ENCODE data around the gene PCIF1. TPM values are rescaled to one million over a fixed set of nuclear protein-coding genes. Genes with fewer than 3 reads are reported as not detected.

The PCIF1 gene
- total and polyA plus RNA-seq, 2 experiments from 2014 or later, result 5.3 to 24.3 TPM

DNA sequence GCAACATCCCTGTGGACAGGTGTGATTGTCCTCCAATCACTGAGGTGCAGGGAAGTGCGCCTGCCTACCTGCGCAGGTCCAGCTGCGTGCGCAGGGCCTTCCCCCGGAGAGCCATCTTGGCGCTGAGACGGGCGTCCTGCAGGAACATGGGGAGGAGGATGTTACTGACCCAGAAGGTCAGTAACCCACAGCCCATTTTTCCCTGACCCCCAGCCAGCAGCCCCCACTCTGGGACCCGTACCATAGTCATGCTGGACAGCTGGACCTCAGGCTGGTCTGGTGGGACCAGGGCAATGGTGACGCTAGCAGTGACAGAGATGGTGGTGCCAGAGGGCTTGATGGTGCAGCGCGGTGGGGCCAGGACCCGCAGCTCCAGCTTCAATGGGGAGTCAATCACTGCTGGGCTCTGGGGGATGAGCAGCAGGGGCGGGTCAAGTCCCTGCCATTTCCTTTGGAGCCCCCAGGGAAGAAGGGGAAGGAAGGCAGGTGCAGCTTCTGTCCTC is 32.2 kb upstream of the PCIF1 start:
- peaks cover 11% of the 10 kb centered on the region; the same call in 1 of the 2 replicates for H3F3A ChIP-seq (ENCODE audit: insufficient read depth)
- H3K27me3 ChIP-seq (replicated peaks; ENCODE audit: insufficient read depth), result no peaks in the 10 kb centered on the region
- in situ Hi-C loops (cut with MboI), result no loop called here
- no peak overlapping the region for H3K27ac ChIP-seq
- H3K36me3 ChIP-seq (ENCODE audit: low read depth), result no peaks in the 10 kb centered on the region
- no peak for DNase-seq
- H3K9me3 ChIP-seq (ENCODE audit: low read depth), result no peaks in the 10 kb centered on the region
- H3K4me3 ChIP-seq, result no peak overlapping the region
- no peaks in the 10 kb centered on the region for H3K9me2 ChIP-seq (ENCODE audit: insufficient read depth)
- H2AFZ ChIP-seq, result no peak overlapping the region
- no peaks in the 10 kb centered on the region for H3K79me2 ChIP-seq (ENCODE audit: insufficient read depth)
- H3K4me2 ChIP-seq (ENCODE audit: unreplicated experiment), result no peak overlapping the region
- H4K20me1 ChIP-seq (ENCODE audit: insufficient read depth), result no peaks in the 10 kb centered on the region
- 90 to 96% methylated on average over 14 of the region's 14 CpGs for WGBS, 2 experiments (ENCODE audit: low coverage in 1 of 2, low lambda C conversion rate in 2 of 2, missing lambda C conversion rate in 2 of 2)
- peaks cover 14% of the 10 kb centered on the region for H3K4me1 ChIP-seq (ENCODE audit: insufficient read depth)
- H3K9ac ChIP-seq, result no peak overlapping the region
- TF ChIP-seq EZH2phosphoT487 (IDR thresholded peaks at IDR 0.05; ENCODE audit: insufficient read depth, low read depth) (no peak), EZH2 (IDR thresholded peaks at IDR 0.05; ENCODE audit: insufficient read depth, poor library complexity, severe bottlenecking) (no peak)

DNA sequence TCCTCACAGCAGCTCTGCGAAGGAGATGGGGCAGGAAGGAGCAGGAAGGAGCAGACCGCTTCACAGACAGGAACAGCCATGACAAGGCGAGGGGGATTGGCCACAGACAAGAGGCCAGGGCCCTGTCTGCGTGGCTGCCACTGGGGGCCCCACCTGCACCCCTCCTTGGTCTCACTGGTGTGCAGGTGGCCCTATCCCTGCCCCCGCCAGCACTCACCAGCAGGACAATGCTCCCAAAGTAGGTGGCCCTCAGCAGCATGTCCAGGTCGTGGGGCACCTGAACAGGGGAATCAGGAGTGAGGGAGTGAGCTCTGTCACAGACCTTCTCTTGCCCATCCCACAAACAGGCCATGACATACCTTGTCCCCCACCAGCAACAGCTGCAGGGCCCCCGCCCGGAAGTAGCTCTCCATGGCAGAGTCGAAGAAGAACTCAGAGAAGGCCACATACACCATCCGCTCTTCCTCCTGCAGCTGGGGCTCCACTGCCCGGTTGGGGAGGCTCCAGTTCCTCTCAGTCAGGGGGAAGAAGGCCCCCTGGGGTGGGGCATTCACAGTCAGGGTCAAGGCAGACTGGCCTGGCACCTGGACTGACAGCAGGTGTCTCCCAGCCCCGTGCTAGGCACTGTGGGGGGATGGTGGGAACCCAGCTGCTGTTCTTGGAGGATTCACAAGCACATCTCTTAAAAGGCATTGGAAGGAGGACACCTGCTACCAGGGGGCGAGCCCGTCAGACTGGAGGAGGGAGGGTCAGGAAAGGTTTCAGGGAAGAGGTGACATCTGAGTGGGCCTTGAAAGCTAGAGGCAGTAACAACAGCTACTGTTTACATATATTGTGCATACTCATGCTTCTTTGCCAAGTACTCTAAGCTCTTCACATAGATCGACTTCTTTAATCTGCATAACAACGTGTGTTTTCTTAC is 29.6 kb upstream of the PCIF1 start:
- in situ Hi-C loops (cut with MboI), result no loop called here
- Histone ChIP-seq H3K9me3 (ENCODE audit: low read depth) (no peaks in the 10 kb centered on the region), H3K4me1 (ENCODE audit: insufficient read depth) (peaks cover 14% of the 10 kb centered on the region), H4K20me1 (ENCODE audit: insufficient read depth) (no peaks in the 10 kb centered on the region), H3K9ac (0 out of 2 replicates have a peak overlapping the region, but pooled peaks have one; percentile 40), H3K9me2 (ENCODE audit: insufficient read depth) (no peaks in the 10 kb centered on the region), H3K4me3 (no peak overlapping the region), H3K4me2 (ENCODE audit: unreplicated experiment) (no peak overlapping the region), H3K36me3 (ENCODE audit: low read depth) (no peaks in the 10 kb centered on the region), H3K79me2 (ENCODE audit: insufficient read depth) (no peaks in the 10 kb centered on the region), H2AFZ (no peak overlapping the region), H3F3A (ENCODE audit: insufficient read depth) (peaks cover 11% of the 10 kb centered on the region; the same call in 1 of the 2 replicates), H3K27me3 (replicated peaks; ENCODE audit: insufficient read depth) (no peaks in the 10 kb centered on the region), H3K27ac (peak overlapping the region; percentile 74)
- TF ChIP-seq EZH2 (IDR thresholded peaks at IDR 0.05; ENCODE audit: insufficient read depth, poor library complexity, severe bottlenecking), result no peak
- no peak for TF ChIP-seq EZH2phosphoT487 (IDR thresholded peaks at IDR 0.05; ENCODE audit: insufficient read depth, low read depth)
- 88 to 89% methylated on average over 16 of the region's 16 CpGs for WGBS, 2 experiments (ENCODE audit: low coverage in 1 of 2, low lambda C conversion rate in 2 of 2, missing lambda C conversion rate in 2 of 2)
- DNase-seq, result peak; percentile 18

DNA sequence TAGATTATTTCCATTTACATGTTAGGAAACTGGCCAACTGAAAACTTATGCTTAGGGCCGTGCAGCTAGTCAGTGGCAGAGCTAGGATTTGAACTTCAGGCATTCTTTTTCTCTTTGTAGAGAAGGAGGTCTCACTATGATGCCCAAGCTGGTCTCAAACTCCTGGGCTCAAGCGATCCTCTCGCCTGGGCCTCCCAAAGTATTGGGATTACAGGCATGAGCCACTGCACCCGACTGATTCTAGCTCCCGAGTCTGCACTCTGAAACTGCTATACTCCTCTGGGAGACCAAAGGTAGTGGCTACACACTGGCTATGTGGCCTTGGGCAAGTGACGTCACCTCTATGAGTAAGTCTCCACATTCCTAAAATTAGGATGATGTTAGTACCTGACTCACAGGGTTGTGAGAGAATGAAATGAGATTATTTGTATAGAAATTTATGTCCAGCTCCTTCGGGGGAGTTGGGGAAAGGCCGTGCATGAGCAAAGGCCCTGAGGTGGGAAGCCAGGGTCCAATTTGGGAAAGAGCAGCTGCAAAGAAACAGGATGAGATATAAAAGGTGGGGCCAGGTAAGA is 28.9 kb upstream of the PCIF1 start:
- no peak for TF ChIP-seq EZH2 (IDR thresholded peaks at IDR 0.05; ENCODE audit: insufficient read depth, poor library complexity, severe bottlenecking)
- in situ Hi-C loops (cut with MboI), result no loop called here
- H3K9me2 ChIP-seq (ENCODE audit: insufficient read depth), result no peaks in the 10 kb centered on the region
- no peaks in the 10 kb centered on the region for H3K79me2 ChIP-seq (ENCODE audit: insufficient read depth)
- no peaks in the 10 kb centered on the region for H3K9me3 ChIP-seq (ENCODE audit: low read depth)
- H3K4me1 ChIP-seq (ENCODE audit: insufficient read depth), result peaks cover 14% of the 10 kb centered on the region
- peaks cover 11% of the 10 kb centered on the region; the same call in 1 of the 2 replicates for H3F3A ChIP-seq (ENCODE audit: insufficient read depth)
- peak overlapping the region; percentile 74 for H3K27ac ChIP-seq
- H4K20me1 ChIP-seq (ENCODE audit: insufficient read depth), result no peaks in the 10 kb centered on the region
- DNase-seq, result peak; percentile 96
- H3K4me2 ChIP-seq (ENCODE audit: unreplicated experiment), result peak overlapping the region; percentile 16
- no peaks in the 10 kb centered on the region for H3K36me3 ChIP-seq (ENCODE audit: low read depth)
- no peak overlapping the region for H3K4me3 ChIP-seq
- 0 out of 2 replicates have a peak overlapping the region, but pooled peaks have one; percentile 40 for H3K9ac ChIP-seq
- H3K27me3 ChIP-seq (replicated peaks; ENCODE audit: insufficient read depth), result no peaks in the 10 kb centered on the region
- 61 to 64% methylated on average over 8 of the region's 8 CpGs for WGBS, 2 experiments (ENCODE audit: low coverage in 1 of 2, low lambda C conversion rate in 2 of 2, missing lambda C conversion rate in 2 of 2)
- H2AFZ ChIP-seq, result no peak overlapping the region

DNA sequence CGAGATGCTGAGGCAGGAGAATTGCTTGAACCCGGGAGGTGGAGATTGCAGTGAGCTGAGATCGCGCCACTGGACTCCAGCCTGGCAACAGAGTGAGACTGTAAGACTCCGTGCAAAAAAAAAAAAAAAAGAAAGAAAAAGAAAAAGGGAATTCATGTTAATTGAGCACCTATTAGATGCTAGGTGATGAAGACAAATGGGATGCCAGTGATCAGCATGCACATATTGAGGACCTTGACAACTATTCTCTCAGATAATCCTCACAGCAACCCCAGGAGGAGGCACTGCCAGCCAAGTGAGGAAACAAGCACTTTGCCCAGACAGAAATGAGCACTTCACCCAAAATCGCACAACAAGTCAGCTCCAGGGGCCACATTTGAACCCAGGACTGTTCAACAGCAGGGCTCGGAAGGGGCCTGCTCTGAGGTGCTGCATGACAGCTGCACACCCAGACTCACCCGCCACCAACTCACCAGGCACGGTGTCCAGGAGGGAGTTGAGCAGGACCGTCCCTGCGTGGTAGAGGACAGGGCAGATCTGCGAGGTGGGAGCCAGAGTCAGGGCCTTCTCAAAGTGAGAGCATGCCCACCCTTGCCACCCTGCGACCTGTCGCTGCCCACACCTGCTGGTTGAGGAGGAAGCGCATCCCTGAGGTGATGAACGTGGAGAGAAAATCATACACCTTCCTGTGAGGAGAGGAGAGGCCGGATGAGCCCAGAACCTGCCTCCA is 27.1 kb upstream of the PCIF1 start:
- WGBS, 2 experiments (ENCODE audit: low coverage in 1 of 2, low lambda C conversion rate in 2 of 2, missing lambda C conversion rate in 2 of 2), result 93 to 95% methylated on average over 17 of the region's 17 CpGs
- Histone ChIP-seq H3K9me2 (ENCODE audit: insufficient read depth) (no peaks in the 10 kb centered on the region), H3K4me3 (no peak overlapping the region), H3K27ac (no peak overlapping the region), H4K20me1 (ENCODE audit: insufficient read depth) (no peaks in the 10 kb centered on the region), H3K9me3 (ENCODE audit: low read depth) (no peaks in the 10 kb centered on the region), H2AFZ (no peak overlapping the region), H3K27me3 (replicated peaks; ENCODE audit: insufficient read depth) (no peaks in the 10 kb centered on the region), H3K4me1 (ENCODE audit: insufficient read depth) (peaks cover 24% of the 10 kb centered on the region), H3K4me2 (ENCODE audit: unreplicated experiment) (no peak overlapping the region), H3K79me2 (ENCODE audit: insufficient read depth) (no peaks in the 10 kb centered on the region), H3F3A (ENCODE audit: insufficient read depth) (peaks cover 11% of the 10 kb centered on the region; the same call in 1 of the 2 replicates), H3K36me3 (ENCODE audit: low read depth) (no peaks in the 10 kb centered on the region), H3K9ac (no peak overlapping the region)
- in situ Hi-C loops (cut with MboI), result no loop called here
- TF ChIP-seq EZH2 (IDR thresholded peaks at IDR 0.05; ENCODE audit: insufficient read depth, poor library complexity, severe bottlenecking), result no peak
- TF ChIP-seq EZH2phosphoT487 (IDR thresholded peaks at IDR 0.05; ENCODE audit: insufficient read depth, low read depth), result no peak
- no peak for DNase-seq

Measured in GM23248 (cell line).